Measurements from ENCODE around the gene TRIM13. TPM values are rescaled to one million over a fixed set of nuclear protein-coding genes. Genes with fewer than 3 reads are reported as not detected.

The TRIM13 gene, protein sequence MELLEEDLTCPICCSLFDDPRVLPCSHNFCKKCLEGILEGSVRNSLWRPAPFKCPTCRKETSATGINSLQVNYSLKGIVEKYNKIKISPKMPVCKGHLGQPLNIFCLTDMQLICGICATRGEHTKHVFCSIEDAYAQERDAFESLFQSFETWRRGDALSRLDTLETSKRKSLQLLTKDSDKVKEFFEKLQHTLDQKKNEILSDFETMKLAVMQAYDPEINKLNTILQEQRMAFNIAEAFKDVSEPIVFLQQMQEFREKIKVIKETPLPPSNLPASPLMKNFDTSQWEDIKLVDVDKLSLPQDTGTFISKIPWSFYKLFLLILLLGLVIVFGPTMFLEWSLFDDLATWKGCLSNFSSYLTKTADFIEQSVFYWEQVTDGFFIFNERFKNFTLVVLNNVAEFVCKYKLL
- total RNA-seq: 29.0 and 31.0 TPM in 2 replicates

DNA sequence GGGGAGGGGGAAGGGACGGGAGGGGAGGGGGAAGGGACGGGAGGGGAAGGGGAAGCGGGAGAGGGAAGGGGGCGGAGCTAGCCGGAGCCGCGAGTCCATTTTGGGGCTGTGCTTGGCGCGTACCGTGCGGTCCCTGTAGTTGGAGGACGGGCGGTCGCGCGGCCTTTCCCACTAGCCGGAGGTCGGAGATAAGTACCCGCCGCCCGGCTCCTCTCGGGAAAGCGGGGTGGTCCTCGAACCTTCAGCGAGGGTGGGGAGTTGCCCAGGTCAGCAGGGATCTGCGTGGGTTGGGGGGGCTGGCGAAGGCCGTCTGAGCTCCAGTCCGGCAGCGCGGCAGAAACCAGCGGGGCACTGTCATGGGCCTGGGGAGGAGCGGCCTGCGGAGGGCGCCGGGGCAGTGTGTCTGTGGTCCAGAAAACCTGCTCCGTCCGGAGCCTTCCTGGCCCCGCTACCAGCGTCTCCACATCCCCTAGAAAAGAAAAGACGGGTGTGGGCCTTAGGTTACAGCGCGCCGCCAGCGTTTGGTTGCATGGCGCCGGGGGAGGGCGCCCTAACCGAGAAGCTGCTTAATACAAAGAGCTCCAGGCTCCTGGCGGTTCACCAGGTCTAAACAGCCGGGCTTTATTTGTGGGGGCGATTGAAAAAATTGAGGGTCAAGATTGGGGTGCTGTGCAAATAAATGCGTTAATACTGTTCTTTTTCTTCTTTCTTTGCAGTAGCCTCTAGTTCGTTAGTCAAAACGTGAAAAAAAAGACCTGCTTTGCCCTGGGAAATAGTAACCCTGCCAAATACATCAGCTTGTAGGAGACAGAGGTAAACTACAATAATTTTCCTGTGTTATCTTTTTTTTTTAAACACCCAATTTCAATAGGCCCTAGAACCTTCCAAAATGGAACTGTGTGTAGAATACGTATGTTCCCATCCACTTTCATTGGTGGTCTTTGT, at the start of gene TRIM13:
Gene TRIM13, plus strand, starts transcription at position 92 of the 945 bp plus-strand sequence. CDS start 14,899 bp downstream, outside the sequence.

DNA sequence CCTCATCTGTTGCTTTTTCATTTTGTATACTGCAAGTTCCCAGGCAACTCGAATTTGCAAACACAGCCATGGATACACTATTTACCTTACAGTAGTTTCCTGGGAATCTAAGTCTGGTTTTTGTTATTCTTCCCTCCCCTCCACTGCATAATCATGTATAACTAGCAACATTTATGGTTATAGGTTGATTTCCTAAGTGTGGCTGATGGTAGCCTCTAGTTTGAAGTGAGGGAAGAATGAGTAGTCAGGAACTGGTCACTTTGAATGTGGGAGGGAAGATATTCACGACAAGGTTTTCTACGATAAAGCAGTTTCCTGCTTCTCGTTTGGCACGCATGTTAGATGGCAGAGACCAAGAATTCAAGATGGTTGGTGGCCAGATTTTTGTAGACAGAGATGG, 18.4 kb downstream of the TRIM13 start, which contains the start of gene KCNRG:
Gene KCNRG, plus strand, starts transcription at position 187 of the 400 bp plus-strand sequence. Its CDS starts 50 bp downstream, at position 237.

Small RNA genes within 50 kb of the gene (small RNA-seq; reads per million reads assigned to genes)
- gene MIR16-1 (7.9 reads per million, percentile 94 among the genes with 10 or more reads in this experiment), gene MIR3613 (not detected), gene RF02105 (not detected), gene RF02106 (not detected), gene RF02107 (not detected), gene RF02108 (not detected)

Other genes with a start within 250 kb of the TRIM13 start
- gene KPNA3, start 204.4 kb upstream of the TRIM13 start, total RNA-seq: 16.5 and 28.2 TPM in 2 replicates
- gene SPRYD7, start 60.7 kb upstream of the TRIM13 start, total RNA-seq: 5.5 and 7.7 TPM in 2 replicates
- 4.9 and 5.5 TPM in 2 replicates for gene KCNRG, start 18.4 kb downstream of the TRIM13 start, total RNA-seq